ENCODE measurements around the gene TBC1D21. TPM values are rescaled to one million over a fixed set of nuclear protein-coding genes. Genes with fewer than 3 reads are reported as not detected.

Gene TBC1D21
- total RNA-seq, 4 donors from 2014 or later: not detected

DNA sequence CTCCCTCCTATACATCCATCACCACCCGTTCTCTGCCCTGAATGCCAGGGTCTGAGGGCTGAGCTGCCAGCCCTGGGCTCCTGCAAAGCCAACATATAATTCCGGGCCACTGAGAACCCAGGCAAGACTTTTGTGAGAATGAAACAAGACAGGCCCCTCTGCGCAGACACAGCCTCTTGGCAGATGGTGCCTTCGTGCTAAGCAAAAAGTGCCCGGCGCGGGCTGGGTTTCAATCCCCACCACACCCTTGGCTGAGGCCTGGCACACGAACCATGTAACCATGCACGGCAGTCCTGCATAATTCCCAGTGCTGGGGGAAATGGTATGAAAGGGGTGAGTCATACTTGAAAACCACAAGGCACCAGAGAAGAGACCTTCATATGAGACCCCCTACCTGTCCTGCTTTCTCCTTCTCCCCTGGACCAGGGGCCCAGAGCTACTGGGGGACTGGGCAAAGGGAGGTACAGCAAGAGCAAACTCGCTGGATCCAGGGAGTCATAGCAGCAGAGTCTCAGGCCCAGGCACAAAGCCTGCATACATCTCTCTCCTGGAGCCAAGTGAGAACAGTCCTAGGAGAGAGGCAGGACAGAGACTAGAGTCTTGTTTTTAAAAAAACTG lies 26.8 kb downstream of the TBC1D21 start:
- no peak for DNase-seq
- Histone ChIP-seq H3K9me3 (no peaks in the 10 kb centered on the region), H3K36me3 (no peaks in the 10 kb centered on the region), H3K4me3 (replicated peaks in 1 of 3) (no peak overlapping the region), H3K4me1 (no peaks in the 10 kb centered on the region), H3K27ac (no peak overlapping the region), H3K27me3 (no peaks in the 10 kb centered on the region)
- WGBS, 2 donors: 90 to 93% methylated on average over 8 to 10 of the region's 10 CpGs
- intact Hi-C loops (cut with DNase I): loop anchor here (10.0 kb wide), 1 partner anchor 195 kb away; no protein-coding TSS in a partner anchor
- TF ChIP-seq POLR2A (IDR thresholded peaks at IDR 0.05): no peak
- no peak for TF ChIP-seq CTCF (IDR thresholded peaks at IDR 0.05)

- no peaks in the 10 kb centered on the region for H3K4me1 ChIP-seq
- H3K27ac ChIP-seq: no peak overlapping the region
- H3K4me3 ChIP-seq (replicated peaks in 1 of 3): no peak overlapping the region
- H3K27me3 ChIP-seq: no peaks in the 10 kb centered on the region
- no peak for DNase-seq
- TF ChIP-seq POLR2A (IDR thresholded peaks at IDR 0.05) (no peak), CTCF (IDR thresholded peaks at IDR 0.05) (no peak)
- 92 to 95% methylated on average over 7 of the region's 7 CpGs for WGBS, 2 donors
- no peaks in the 10 kb centered on the region for H3K9me3 ChIP-seq
- intact Hi-C loops (cut with DNase I): loop anchor here (10.0 kb wide), 1 partner anchor 196 kb away; no protein-coding TSS in a partner anchor
- H3K36me3 ChIP-seq: no peaks in the 10 kb centered on the region
Measured at GRCh38 chr15:73901126-73901810, 27.9 kb downstream of the TBC1D21 start.

GRCh38 chr15:73902121-73903020 lies 29.0 kb downstream of the TBC1D21 start:
- no peak for DNase-seq
- Histone ChIP-seq H3K27me3 (no peaks in the 10 kb centered on the region), H3K27ac (no peak overlapping the region), H3K4me3 (replicated peaks in 1 of 3) (no peak overlapping the region), H3K9me3 (no peaks in the 10 kb centered on the region), H3K36me3 (no peaks in the 10 kb centered on the region), H3K4me1 (no peaks in the 10 kb centered on the region)
- intact Hi-C loops (cut with DNase I): loop anchor here (10.0 kb wide), 1 partner anchor 198 kb away; no protein-coding TSS in a partner anchor
- TF ChIP-seq POLR2A (IDR thresholded peaks at IDR 0.05) (no peak), CTCF (IDR thresholded peaks at IDR 0.05) (no peak)
- 48 to 62% methylated on average over 10 to 11 of the region's 11 CpGs for WGBS, 2 donors

GRCh38 chr15:73904026-73904815 lies 30.9 kb downstream of the TBC1D21 start:
- Histone ChIP-seq H3K27me3 (no peaks in the 10 kb centered on the region), H3K27ac (no peak overlapping the region), H3K9me3 (no peaks in the 10 kb centered on the region), H3K4me1 (no peaks in the 10 kb centered on the region), H3K4me3 (replicated peaks in 1 of 3) (no peak overlapping the region), H3K36me3 (no peaks in the 10 kb centered on the region)
- no peak for DNase-seq
- WGBS, 2 donors: 87 to 90% methylated on average over 8 to 9 of the region's 9 CpGs
- TF ChIP-seq CTCF (IDR thresholded peaks at IDR 0.05): no peak
- TF ChIP-seq POLR2A (IDR thresholded peaks at IDR 0.05): no peak
- intact Hi-C loops (cut with DNase I): loop anchor here (10.0 kb wide), 1 partner anchor 199 kb away; no protein-coding TSS in a partner anchor
